ENCODE results near the gene CACNG4.

CACNG4 gene

DNA sequence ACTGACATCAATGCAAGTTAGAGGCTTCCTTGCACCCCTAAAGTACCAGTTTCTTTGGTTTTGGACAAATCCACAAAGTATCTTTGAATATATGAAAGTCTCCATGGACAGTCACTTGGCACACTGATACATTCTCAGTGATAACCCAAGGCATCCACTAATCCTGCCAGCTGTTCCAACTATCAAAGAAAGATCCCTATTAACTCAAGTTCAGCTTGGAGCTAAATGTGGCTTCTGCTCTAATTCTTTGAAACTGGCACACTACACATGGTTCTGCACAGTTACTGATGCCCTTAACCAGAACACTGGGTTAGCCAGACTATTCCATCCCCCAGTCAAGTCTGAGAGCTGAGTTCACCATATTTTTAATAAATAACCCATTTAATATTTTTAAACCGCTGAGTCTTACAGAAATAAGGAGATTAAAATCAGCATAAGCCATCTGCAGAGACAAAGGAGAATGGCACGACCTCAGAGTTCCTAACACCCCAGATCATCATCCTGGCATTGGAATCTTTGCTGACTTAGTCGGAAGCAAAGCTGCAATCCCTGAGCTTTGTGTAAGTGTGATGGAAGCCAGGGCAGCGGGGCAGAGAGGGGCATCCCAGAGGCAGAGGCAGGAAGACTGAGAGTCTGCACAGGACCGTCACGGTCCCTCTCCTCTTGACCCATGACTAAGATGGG lies 86.1 kb downstream of the CACNG4 start:
- no peak for DNase-seq
- no peak for TF ChIP-seq POLR2A (IDR thresholded peaks at IDR 0.05; ENCODE audit: low read length)

DNA sequence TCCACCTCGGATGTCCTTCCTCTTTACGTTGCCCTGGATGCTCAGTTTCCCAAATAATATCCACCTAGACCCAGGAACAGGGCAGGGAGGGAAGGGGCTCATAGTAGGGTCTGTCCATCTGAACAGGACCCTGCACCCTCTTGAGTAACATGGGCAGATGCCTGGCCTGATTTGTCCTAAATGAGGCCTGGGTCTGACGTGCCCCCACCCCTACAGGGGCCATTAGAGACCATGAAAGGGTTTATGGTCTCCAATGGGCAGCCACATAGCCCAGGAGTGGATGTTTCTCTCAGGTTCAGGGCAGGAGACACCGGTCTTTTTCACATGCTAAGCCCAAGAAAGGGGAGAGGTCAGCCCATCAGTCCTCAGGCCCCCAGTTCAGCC lies 86.6 kb downstream of the CACNG4 start:
- DNase-seq = no peak
- no peak for TF ChIP-seq POLR2A (IDR thresholded peaks at IDR 0.05; ENCODE audit: low read length)
- TF ChIP-seq GATA1 (IDR thresholded peaks at IDR 0.05; ENCODE audit: low read depth, low read length) = no peak

DNA sequence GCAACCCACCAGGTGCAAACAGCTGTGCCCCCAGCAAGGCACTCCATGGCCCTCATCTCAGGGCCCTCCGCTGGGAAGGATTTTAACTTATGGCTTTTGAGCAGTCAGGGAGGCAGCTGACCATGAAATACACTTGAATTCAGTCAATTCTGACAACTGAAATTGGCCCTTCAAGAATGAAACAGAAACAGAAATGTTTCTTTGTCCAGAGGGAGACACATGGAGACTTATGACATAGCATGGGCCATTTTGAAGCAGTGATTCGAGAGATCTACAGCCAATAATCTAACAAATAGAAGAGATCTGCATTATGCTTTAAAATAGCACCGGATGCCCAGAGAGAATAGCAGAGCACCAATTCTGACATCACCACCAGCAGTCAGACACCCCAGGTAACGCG lies 87.3 kb downstream of the CACNG4 start:
- no peak for TF ChIP-seq POLR2A (IDR thresholded peaks at IDR 0.05; ENCODE audit: low read length)
- no peak for TF ChIP-seq GATA1 (IDR thresholded peaks at IDR 0.05; ENCODE audit: low read depth, low read length)
- no peak for DNase-seq

DNA sequence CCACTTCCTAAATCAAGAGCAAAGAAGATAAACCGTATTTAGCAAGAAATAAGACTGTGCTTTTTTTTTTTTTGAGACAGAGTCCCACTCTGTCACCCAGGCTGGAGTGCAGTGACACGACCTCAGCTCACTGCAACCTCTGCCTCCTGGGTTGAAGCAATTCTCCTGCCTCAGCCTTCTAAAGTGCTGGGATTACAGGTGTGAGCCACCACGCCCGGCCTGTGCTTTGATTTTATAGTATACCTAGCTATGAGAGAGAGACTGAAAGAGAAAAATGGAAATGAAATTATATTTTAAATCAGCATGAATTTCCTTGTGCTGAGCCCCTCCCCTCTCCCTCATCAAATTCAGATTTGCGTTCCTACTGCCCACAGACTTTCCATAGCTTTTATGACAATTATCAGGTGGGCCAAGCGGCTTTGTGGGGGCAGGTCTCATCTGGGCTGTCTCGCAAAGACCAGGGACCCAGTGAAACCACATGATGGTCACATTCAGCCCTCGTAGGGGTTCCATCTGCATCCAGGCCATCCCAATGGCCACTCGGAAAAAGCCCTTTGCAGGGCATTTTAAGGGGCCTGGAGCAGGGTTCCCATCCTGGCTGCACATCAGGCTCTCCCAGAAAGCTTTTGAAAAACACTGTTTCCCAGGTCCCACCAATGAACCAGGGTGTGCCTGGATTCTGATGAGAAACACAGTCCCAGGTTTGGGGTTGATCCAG lies 88.4 kb downstream of the CACNG4 start:
- no peak for TF ChIP-seq GATA1 (IDR thresholded peaks at IDR 0.05; ENCODE audit: low read depth, low read length)
- TF ChIP-seq POLR2A (IDR thresholded peaks at IDR 0.05; ENCODE audit: low read length) = no peak
- DNase-seq = no peak

DNA sequence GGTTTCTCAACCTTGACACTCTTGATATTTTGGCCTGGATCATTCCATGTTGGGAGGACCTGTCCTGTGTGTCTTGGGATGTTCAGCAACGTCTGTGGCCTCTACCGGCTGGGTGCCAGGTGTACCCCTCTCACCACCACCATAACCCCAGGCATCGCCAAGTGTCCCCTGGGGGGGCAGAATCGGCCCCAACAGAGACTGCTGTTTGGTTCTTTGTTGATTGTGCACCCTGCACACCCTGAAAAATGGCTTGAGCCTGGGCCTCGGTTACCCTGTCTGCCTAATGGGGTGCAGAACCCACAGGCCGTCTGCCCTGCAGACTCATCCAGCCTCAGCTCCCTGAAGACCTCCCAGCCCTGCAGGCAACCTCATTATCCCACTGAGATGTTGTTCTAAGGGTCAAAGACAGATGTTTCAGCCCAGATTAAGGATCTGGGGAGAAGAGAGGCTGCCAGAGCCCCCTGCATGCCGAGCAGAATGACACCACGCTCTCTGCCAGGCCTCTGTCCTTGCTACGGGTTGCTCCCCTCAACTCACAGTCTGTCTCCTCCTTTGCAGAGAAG lies 89.0 kb downstream of the CACNG4 start:
- DNase-seq = no peak
- no peak for TF ChIP-seq POLR2A (IDR thresholded peaks at IDR 0.05; ENCODE audit: low read length)
- TF ChIP-seq GATA1 (IDR thresholded peaks at IDR 0.05; ENCODE audit: low read depth, low read length) = no peak

DNA sequence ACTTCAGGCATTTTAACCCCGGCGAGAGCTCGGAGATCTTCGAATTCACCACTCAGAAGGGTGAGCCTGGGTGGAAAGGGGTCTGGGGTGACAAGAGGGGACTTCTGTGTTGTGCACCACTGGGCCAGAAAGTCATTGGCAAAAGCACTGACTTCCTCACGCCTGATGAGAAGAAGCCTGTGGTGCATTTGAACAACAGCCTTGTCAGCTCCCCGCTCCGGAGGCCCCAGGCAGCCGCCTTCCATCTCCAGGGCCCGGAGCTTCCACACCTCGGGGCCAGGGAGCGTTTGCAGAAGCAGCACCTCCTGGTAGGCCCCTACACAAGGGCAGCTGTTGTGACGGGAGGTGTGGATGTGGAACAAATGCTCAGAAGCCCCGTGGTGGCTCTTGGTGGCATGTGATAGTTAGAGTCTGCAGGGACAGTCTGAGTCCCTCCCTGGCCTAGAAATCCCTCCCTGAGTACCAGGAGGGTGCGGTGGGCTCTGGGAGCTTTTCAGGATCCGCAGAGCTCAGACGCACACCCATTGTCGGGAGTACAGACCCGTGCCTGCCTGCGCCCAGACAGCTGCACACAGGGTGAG lies 89.6 kb downstream of the CACNG4 start:
- no peak for DNase-seq
- TF ChIP-seq GATA1 (IDR thresholded peaks at IDR 0.05; ENCODE audit: low read depth, low read length) (no peak), POLR2A (IDR thresholded peaks at IDR 0.05; ENCODE audit: low read length) (no peak)

DNA sequence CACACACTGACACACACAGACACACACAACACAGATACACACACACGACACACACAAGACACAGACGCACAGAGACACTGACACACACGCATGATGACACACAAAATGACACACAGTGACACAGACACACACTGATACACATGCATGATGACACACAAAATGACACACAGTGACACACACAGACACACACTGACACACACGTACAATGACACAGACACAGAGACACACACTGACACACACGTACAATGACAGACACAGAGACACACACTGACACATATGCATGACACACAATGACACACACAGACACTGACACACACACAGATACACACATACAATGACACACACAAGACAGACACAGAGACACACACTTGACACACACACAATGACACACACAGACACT lies 90.1 kb downstream of the CACNG4 start:
- no peak for DNase-seq
- no peak for TF ChIP-seq GATA1 (IDR thresholded peaks at IDR 0.05; ENCODE audit: low read depth, low read length)
- no peak for TF ChIP-seq POLR2A (IDR thresholded peaks at IDR 0.05; ENCODE audit: low read length)

DNA sequence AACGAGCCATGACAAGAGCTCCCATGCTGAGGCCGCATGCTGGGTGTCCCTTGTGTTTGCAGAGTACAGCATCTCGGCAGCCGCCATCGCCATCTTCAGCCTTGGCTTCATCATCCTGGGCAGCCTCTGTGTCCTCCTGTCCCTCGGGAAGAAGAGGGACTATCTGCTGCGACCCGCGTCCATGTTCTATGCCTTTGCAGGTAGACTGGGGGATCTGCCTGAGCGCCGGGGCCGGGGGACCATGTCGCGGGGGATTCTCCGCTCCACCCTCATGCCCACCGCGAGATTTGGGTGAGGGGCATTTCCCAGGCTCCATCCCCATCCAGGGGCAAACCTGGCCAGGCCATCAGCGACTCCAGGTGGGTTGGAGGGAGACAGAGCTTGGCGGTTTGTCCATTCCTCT lies 90.5 kb downstream of the CACNG4 start:
- TF ChIP-seq POLR2A (IDR thresholded peaks at IDR 0.05; ENCODE audit: low read length) = no peak
- no peak for TF ChIP-seq GATA1 (IDR thresholded peaks at IDR 0.05; ENCODE audit: low read depth, low read length)
- no peak for DNase-seq

DNA sequence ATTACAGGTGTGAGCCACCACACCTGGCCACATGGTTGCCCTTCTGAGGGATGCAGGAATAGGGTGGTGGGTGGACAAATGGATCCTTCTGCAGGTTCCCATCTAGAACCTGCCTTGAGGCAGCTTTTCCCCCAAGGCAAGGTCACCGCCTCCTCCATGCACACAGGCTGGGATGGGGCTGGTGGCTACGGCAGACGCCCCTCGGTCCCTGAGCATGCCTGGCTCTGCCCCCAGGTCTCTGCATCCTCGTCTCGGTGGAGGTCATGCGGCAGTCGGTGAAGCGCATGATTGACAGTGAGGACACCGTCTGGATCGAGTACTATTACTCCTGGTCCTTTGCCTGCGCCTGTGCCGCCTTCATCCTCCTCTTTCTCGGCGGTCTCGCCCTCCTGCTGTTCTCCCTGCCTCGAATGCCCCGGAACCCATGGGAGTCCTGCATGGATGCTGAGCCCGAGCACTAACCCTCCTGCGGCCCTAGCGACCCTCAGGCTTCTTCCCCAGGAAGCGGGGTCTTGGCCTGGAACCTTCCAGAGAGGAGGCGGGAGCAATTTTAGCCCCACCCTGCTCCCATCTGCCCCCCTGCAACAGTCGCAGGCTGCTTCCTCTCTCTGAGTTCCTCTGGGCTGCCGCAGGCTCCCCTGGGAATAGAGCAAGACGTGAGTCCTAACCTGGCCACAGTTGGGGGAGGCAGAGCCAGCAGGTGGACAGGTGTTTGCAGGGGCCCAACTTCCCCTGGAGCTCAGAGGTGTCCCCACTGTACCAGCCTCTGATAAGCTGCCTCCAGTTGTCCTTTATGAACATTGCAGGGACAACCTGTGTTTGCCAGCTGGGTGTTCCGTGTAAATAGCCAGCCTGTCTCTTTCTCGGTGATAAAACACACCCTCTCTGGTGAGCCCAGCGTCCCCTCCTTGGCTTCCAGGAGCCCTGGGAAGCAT lies 91.6 kb downstream of the CACNG4 start:
- no peak for TF ChIP-seq GATA1 (IDR thresholded peaks at IDR 0.05; ENCODE audit: low read depth, low read length)
- TF ChIP-seq POLR2A (IDR thresholded peaks at IDR 0.05; ENCODE audit: low read length) = no peak
- DNase-seq = no peak

DNA sequence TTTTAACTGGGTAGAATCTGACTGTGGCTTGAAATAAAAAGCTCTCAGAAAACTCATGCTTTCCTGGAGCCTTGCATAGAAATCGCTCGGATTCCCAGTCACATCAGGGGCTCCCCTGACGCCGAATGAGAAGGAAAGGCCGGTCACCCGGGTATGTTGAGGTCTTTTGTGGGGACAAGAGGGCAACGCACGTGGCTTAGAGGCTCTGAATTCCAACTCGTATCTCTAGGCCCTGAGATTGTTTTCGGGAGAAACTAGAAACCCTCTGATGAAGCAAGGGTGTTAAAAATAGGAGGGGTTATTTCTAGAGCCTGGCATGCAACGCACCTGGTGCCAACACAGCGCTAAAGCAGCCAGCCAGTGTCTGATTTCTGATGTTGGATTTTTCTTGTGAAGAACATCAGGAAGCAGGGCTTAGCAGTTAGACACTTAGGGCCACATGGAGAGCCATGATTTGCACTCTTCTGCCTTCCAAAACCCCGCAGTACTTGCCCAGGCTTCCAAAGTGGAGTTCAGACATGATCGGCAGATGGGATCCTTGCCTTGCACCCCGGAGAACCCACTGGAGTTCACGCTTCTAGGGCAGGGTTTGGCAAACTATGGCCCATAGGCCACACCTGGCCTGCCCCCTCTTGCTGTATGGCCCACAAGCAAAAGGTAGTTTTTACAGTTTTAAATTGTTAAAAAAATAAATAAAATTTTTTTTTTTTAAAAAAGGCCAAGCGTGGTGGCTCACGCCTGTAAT lies 92.4 kb downstream of the CACNG4 start:
- no peak for DNase-seq
- TF ChIP-seq POLR2A (IDR thresholded peaks at IDR 0.05; ENCODE audit: low read length) = no peak
- no peak for TF ChIP-seq GATA1 (IDR thresholded peaks at IDR 0.05; ENCODE audit: low read depth, low read length)

DNA sequence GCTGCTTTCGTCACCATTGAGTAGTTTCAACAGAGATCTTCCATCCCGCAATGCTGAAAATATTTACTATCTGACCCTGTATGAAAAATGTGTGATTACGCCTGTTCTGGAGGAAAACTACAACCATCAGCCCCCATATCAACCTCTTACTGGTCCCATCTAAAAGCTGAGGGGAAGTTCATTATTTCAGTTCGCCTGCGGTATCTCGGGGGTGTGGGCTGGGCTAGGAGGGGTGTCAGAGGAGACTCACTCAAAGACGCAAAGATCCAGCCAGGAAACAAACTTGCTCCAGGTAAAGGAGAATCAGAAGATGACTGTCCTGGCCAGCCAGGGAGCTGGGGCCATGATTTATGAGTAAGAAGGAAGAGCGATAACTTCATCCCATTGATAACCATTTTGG lies 93.5 kb downstream of the CACNG4 start:
- no peak for DNase-seq
- no peak for TF ChIP-seq GATA1 (IDR thresholded peaks at IDR 0.05; ENCODE audit: low read depth, low read length)
- TF ChIP-seq POLR2A (IDR thresholded peaks at IDR 0.05; ENCODE audit: low read length) = no peak

DNA sequence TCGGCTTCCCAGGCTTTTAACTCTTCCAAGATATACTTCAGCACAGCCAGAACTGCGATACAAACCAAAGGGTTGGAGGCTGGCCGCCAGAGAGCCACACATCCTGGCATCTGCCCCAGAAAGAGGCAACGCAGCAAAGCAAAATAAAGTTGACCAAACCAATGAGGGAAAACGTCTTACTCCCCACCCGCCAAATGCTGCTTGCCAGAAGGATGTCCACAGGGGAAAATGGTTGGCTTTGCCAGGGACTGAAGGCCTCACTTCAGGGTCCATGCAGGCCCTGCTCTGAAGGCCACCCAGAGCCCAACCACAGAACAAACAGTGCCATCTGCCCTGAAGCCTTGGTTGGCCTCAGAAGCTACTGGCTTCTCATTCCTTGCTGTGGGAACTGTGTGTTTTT lies 94.9 kb downstream of the CACNG4 start:
- TF ChIP-seq GATA1 (IDR thresholded peaks at IDR 0.05; ENCODE audit: low read depth, low read length) (no peak), POLR2A (IDR thresholded peaks at IDR 0.05; ENCODE audit: low read length) (no peak)
- DNase-seq = no peak

DNA sequence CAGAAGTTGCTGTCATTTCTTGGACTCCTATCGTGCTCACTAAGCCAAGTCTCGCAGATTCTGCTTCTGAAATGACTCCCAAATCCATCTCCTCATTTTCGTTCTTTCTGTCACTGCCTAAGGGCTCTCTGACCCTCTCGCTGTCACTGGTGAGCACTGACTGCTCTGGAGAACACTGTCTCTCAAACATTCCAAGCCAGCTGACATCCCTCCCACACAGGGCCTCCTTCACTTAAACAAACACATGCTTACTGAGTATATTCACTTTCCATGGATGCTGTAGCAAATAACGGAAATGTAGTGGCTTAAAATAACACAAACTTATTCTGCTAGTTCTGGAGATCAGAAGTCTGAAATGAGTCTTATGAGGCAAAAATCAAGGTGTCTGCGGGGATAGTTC lies 98.6 kb downstream of the CACNG4 start:
- no peak for DNase-seq
- TF ChIP-seq GATA1 (IDR thresholded peaks at IDR 0.05; ENCODE audit: low read depth, low read length) (no peak), POLR2A (IDR thresholded peaks at IDR 0.05; ENCODE audit: low read length) (no peak)

Data from erythroblast (primary cell).